Rectal smooth muscle tissue (tissue), 1 donor: Measurements from ENCODE around the gene MAP3K1.
"Not testable (repeated sequence)": the region's sequence is repeated elsewhere in the genome, so short reads cannot be mapped to it uniquely, and the experiment has no call there.

ENCODE experiments used
- H3K27ac ChIP-seq: one replicate; pipeline ENCODE4 v1.7.0; 2013; ENCODE audit warnings: low read depth, low read length, inconsistent platforms
- H3K27me3 ChIP-seq: one replicate; pipeline ENCODE4 v1.7.0; 2013; ENCODE audit warnings: low read length; ENCODE audit not compliant: control insufficient read depth, insufficient read depth
- H3K36me3 ChIP-seq: one replicate; pipeline ENCODE4 v1.7.0; 2013; ENCODE audit warnings: low read length; ENCODE audit not compliant: control insufficient read depth, insufficient read depth
- H3K4me1 ChIP-seq: one replicate; pipeline ENCODE4 v1.7.0; 2013; ENCODE audit warnings: low read length; ENCODE audit not compliant: control insufficient read depth, insufficient read depth
- H3K4me3 ChIP-seq: one replicate; pipeline ENCODE4 v1.7.0; 2013; ENCODE audit warnings: low read length
- H3K9ac ChIP-seq: one replicate; pipeline ENCODE4 v1.7.0; 2013; ENCODE audit warnings: low read length

The MAP3K1 gene

GRCh38 chr5:56814963-56815657, at the start of gene MAP3K1:
Gene MAP3K1, plus strand, starts transcription at chr5:56815549. Its CDS starts 25 bp downstream, at chr5:56815574.
- Histone ChIP-seq H3K36me3 (no peaks in the 10 kb centered on the region), H3K27ac (peak within 1 kb of the TSS; percentile 74), H3K9ac (peak within 1 kb of the TSS; percentile 75), H3K4me1 (peaks cover 4% of the 10 kb centered on the region), H3K4me3 (peak within 1 kb of the TSS; percentile 89), H3K27me3 (no peaks in the 10 kb centered on the region)

DNA sequence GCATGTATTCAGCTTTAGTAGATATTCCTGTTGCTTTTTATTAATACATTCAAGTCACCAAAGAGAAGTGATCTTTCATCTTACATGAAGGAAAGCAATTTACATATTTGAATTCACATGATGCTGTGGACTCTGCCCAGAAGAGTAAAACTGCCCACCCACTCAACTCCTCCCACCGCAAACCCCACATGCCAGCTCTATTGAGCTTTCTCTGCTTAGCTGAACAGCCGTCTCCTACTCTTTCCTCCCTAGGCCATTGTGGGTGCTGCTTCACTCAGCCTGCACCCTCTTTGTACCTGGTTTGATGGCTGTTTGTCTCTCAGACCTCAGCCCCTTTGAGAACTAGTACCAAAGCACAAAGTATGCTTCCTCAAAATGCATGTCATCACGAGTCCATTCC, 48.4 kb upstream of the MAP3K1 start:
- Histone ChIP-seq H3K9ac (no peak overlapping the region), H3K4me1 (no peaks in the 10 kb centered on the region), H3K27me3 (no peaks in the 10 kb centered on the region), H3K36me3 (no peaks in the 10 kb centered on the region), H3K27ac (no peak overlapping the region), H3K4me3 (no peak overlapping the region)

- no peaks in the 10 kb centered on the region for H3K27me3 ChIP-seq
- H3K4me3 ChIP-seq: no peak overlapping the region
- no peaks in the 10 kb centered on the region for H3K36me3 ChIP-seq
- H3K27ac ChIP-seq: no peak overlapping the region
- H3K9ac ChIP-seq: no peak overlapping the region
- no peaks in the 10 kb centered on the region for H3K4me1 ChIP-seq
Observed at GRCh38 chr5:56769875-56770604, 45.3 kb upstream of the MAP3K1 start.

- no peak overlapping the region for H3K27ac ChIP-seq
- no peak overlapping the region for H3K4me3 ChIP-seq
- H3K27me3 ChIP-seq: no peaks in the 10 kb centered on the region
- H3K4me1 ChIP-seq: no peaks in the 10 kb centered on the region
- H3K36me3 ChIP-seq: no peaks in the 10 kb centered on the region
- no peak overlapping the region for H3K9ac ChIP-seq
Observed at GRCh38 chr5:56772767-56773166, 42.6 kb upstream of the MAP3K1 start.

GRCh38 chr5:56774957-56775356, 40.4 kb upstream of the MAP3K1 start:
- Histone ChIP-seq H3K9ac (no peak overlapping the region), H3K27me3 (no peaks in the 10 kb centered on the region), H3K27ac (no peak overlapping the region), H3K4me3 (no peak overlapping the region), H3K36me3 (no peaks in the 10 kb centered on the region), H3K4me1 (no peaks in the 10 kb centered on the region)

- H3K36me3 ChIP-seq, H3K27me3 ChIP-seq, H3K4me1 ChIP-seq, H3K9ac ChIP-seq, H3K27ac ChIP-seq, H3K4me3 ChIP-seq: not testable (repeated sequence)
Observed at GRCh38 chr5:56776212-56776846, 39.0 kb upstream of the MAP3K1 start.

GRCh38 chr5:56783261-56783660, 32.1 kb upstream of the MAP3K1 start:
- Histone ChIP-seq H3K4me1 (no peaks in the 10 kb centered on the region), H3K27me3 (no peaks in the 10 kb centered on the region), H3K36me3 (no peaks in the 10 kb centered on the region), H3K9ac (no peak overlapping the region), H3K4me3 (no peak overlapping the region), H3K27ac (no peak overlapping the region)

- no peaks in the 10 kb centered on the region for H3K27me3 ChIP-seq
- no peak overlapping the region for H3K27ac ChIP-seq
- H3K4me1 ChIP-seq: no peaks in the 10 kb centered on the region
- no peak overlapping the region for H3K4me3 ChIP-seq
- H3K9ac ChIP-seq: no peak overlapping the region
- no peaks in the 10 kb centered on the region for H3K36me3 ChIP-seq
Observed at GRCh38 chr5:56786346-56786745, 29.0 kb upstream of the MAP3K1 start.

DNA sequence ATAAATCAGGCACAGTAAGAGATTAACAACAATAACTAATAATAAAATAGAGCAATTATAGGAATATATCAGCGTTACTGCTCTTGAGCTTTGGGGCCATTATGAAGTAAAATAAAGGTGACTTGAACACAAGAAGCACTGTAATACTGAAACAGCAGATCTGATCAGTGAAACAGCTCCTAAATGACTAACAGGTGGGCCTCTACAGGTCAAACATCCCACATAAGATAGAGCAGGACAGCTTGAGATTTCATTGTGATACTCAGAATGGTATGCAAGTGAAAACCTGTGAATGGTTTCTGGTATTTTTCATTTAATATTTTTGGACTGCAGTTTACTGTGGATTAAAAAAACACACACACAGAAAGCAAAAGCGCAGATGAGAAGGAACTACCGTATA, 24.0 kb upstream of the MAP3K1 start:
- Histone ChIP-seq H3K4me1 (no peaks in the 10 kb centered on the region), H3K36me3 (no peaks in the 10 kb centered on the region), H3K27me3 (no peaks in the 10 kb centered on the region), H3K4me3 (no peak overlapping the region), H3K9ac (no peak overlapping the region), H3K27ac (no peak overlapping the region)

DNA sequence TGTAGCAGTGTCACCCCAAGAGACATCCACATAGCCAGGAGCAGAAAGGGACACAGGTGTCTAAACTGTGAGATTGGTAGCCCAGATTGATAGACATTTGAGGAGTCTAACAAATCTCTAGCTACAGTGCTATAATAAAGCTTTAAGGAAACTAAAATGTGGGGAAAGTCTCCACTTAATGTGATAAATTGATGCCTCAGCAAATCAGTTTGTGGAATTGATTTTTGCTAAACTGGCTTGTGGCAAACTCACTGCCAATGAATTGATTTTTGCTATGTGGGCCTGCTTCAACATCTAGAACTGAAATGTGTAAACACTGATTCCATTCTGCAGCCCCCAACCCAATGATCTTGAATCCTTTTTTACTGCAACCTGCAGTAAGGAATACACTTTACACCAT, 16.8 kb upstream of the MAP3K1 start:
- no peaks in the 10 kb centered on the region for H3K4me1 ChIP-seq
- H3K27me3 ChIP-seq: no peaks in the 10 kb centered on the region

DNA sequence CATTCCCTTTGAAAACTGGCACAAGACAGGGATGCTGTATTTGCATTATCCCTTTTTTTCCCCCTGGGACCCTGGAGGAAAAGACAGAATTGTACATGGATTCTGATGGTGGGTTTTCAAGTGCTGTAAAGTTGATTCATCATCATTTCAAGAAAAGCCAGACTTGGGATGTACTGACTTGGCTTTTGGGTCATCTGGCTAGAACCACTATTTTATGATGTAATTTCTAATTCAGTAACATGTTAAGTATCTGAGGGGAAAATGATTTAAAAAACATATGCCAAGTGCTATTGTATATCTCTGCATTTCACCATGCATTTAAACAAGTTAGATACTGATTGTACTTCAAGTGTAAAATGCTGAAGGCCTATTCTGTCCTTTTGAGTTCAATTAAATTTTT, 15.2 kb upstream of the MAP3K1 start:
- Histone ChIP-seq H3K9ac (no peak overlapping the region), H3K4me3 (no peak overlapping the region), H3K27me3 (no peaks in the 10 kb centered on the region), H3K4me1 (no peaks in the 10 kb centered on the region), H3K27ac (no peak overlapping the region), H3K36me3 (no peaks in the 10 kb centered on the region)

More for the DNA sequence above, 16.8 kb upstream of the MAP3K1 start:
- Histone ChIP-seq H3K27ac (no peak overlapping the region), H3K4me3 (no peak overlapping the region), H3K36me3 (no peaks in the 10 kb centered on the region), H3K9ac (no peak overlapping the region)

GRCh38 chr5:56801256-56801655, 14.1 kb upstream of the MAP3K1 start:
- Histone ChIP-seq H3K9ac (no peak overlapping the region), H3K36me3 (no peaks in the 10 kb centered on the region), H3K27me3 (no peaks in the 10 kb centered on the region), H3K27ac (no peak overlapping the region), H3K4me1 (no peaks in the 10 kb centered on the region), H3K4me3 (no peak overlapping the region)
